K562 (cell line): ENCODE data around the gene SPINT3. TPM values are rescaled to one million over a fixed set of nuclear protein-coding genes. Genes with fewer than 3 reads are reported as not detected.

Experiments
- ATAC-seq: fragments of 200-7000 bp; cut with Tn5 transposase; 3 replicates; pipeline ENCODE4 v1.9.1; 2020; ENCODE audit warnings: moderate library complexity
- BruUV-seq: library from RNA; stranded (reverse); fragments of 400-500 nt; replicated peaks from 2 replicates; lab custom pipeline; 2021; lab: Mats Ljungman, UMichigan
- CTCF ChIA-PET: fragments of 300-600 bp; formaldehyde crosslinking; extraction: SDS; loops from one replicate; lab custom pipeline; 2021; ENCODE audit warnings: low intra/inter-chr PET ratio; lab: Yijun Ruan, JAX
- POLR2A ChIA-PET: fragments of 300-600, 350-650 bp; sonication (Branson Sonifier 250); formaldehyde crosslinking; extraction: SDS; loops from one replicate; lab custom pipeline; 2021; ENCODE audit warnings: antibody characterized with exemption, inconsistent platforms; lab: Yijun Ruan, JAX
- DNase-seq, 4 experiments: peaks; one replicate each; pipeline versions ENCODE4 v3.0.0 to v3.0.0-alpha.2; 2011 to 2018; ENCODE audit warnings: low spot score in 3 of 4, mixed read lengths in 3 of 4; ENCODE audit errors: extremely low read depth in 1 of 4
- FAIRE-seq: peaks from 2 replicates; lab custom pipeline; 2011; peaks lifted over from hg19 to GRCh38; lab: Jason Lieb, UNC
- H2AFZ ChIP-seq: 2 replicates; pipeline ENCODE4 v1.6.0; 2011; ENCODE audit warnings: low read depth, low read length, control low read depth, inconsistent platforms
- H3K27ac ChIP-seq: fragments of 200-600 bp; 3 replicates; pipeline ENCODE4 v1.8.0; 2011; ENCODE audit warnings: low read depth, mild to moderate bottlenecking, control low read depth, inconsistent platforms, low read length, moderate library complexity, mixed read lengths; ENCODE audit errors: extremely low read depth
- H3K27me3 ChIP-seq, 2 experiments: fragments of 300-600 bp in 1 of 2; 2 replicates in 1 of 2; 3 replicates in 1 of 2; pipeline versions ENCODE4 v1.6.0 to v1.8.0; 2011; ENCODE audit warnings: inconsistent platforms in 2 of 2, low read length in 2 of 2, mild to moderate bottlenecking in 1 of 2, mixed read lengths in 1 of 2, moderate library complexity in 1 of 2; ENCODE audit not compliant: control insufficient read depth in 2 of 2, insufficient read depth in 2 of 2
- H3K36me3 ChIP-seq: fragments of 300-600 bp; 3 replicates; pipeline ENCODE4 v1.8.0; 2011; ENCODE audit warnings: mild to moderate bottlenecking, low read length, inconsistent platforms; ENCODE audit not compliant: control insufficient read depth, insufficient read depth
- H3K4me1 ChIP-seq, 2 experiments: fragments of 200-600 bp in 1 of 2; replicated peaks in 1 of 2; 2 replicates in 1 of 2; 3 replicates in 1 of 2; pipeline versions ENCODE4 v1.5.1 to v1.8.0; 2011; ENCODE audit warnings: inconsistent platforms in 2 of 2, low read length in 2 of 2, mild to moderate bottlenecking in 1 of 2, mixed read lengths in 1 of 2, moderate library complexity in 1 of 2; ENCODE audit not compliant: control insufficient read depth in 2 of 2, insufficient read depth in 2 of 2
- H3K4me2 ChIP-seq: 2 replicates; pipeline ENCODE4 v1.6.1; 2011; ENCODE audit warnings: low read length, control low read depth, inconsistent platforms, mixed read lengths; ENCODE audit not compliant: insufficient read depth
- H3K4me3 ChIP-seq: fragments of 200-600 bp; sonication (generic), shearing (Covaris generic); 2 replicates; pipeline ENCODE4 v1.5.1; 2016; ENCODE audit warnings: control low read depth, inconsistent platforms
- H3K79me2 ChIP-seq: fragments of 200-600 bp; 3 replicates; pipeline ENCODE4 v1.8.0; 2011; ENCODE audit warnings: low read length, inconsistent platforms; ENCODE audit not compliant: control insufficient read depth, insufficient read depth
- H3K9ac ChIP-seq, 2 experiments: 2 replicates each; pipeline versions ENCODE4 v1.6.0 to v1.6.1; 2011; ENCODE audit warnings: low read depth in 2 of 2, low read length in 2 of 2, control low read depth in 1 of 2, inconsistent platforms in 1 of 2, mild to moderate bottlenecking in 1 of 2, mixed read lengths in 1 of 2; ENCODE audit not compliant: insufficient read depth in 1 of 2
- H3K9me1 ChIP-seq: one replicate; pipeline ENCODE4 v1.6.0; 2011; ENCODE audit warnings: inconsistent platforms, mild to moderate bottlenecking, low read length, moderate library complexity; ENCODE audit not compliant: control insufficient read depth, insufficient read depth
- H3K9me3 ChIP-seq: replicated peaks from 2 replicates; pipeline ENCODE4 v1.5.1; 2011; ENCODE audit warnings: low read depth, low read length, inconsistent platforms; ENCODE audit not compliant: control insufficient read depth, insufficient read depth
- H4K20me1 ChIP-seq: replicated peaks from 2 replicates; pipeline ENCODE4 v1.6.1; 2011; ENCODE audit warnings: low read length, inconsistent platforms, mixed read lengths; ENCODE audit not compliant: control insufficient read depth, insufficient read depth
- CEBPB ChIP-seq: fragments of 450-650 bp; IDR thresholded peaks from 2 replicates; pipeline ENCODE4 v1.6.1; 2016; ENCODE audit warnings: missing genetic modification characterization, missing compliant biosample characterization
- CEBPG ChIP-seq, 3 experiments: fragments of 200-800 bp in 1 of 3; sonication (Bioruptor generic) in 1 of 3; sonication (generic) in 1 of 3; formaldehyde crosslinking in 1 of 3; IDR thresholded peaks in 2 of 3; conservative IDR thresholded peaks in 1 of 3; 2 replicates each; pipeline versions ENCODE4 v1.6.1 to v1.8.0; 2016 to 2022; ENCODE audit warnings: missing compliant biosample characterization in 2 of 3, missing genetic modification characterization in 2 of 3, mild to moderate bottlenecking in 1 of 3, missing genetic modification reagents in 1 of 3
- RBM34 ChIP-seq: fragments of 200-400 bp; formaldehyde crosslinking; IDR thresholded peaks from 2 replicates; pipeline ENCODE4 v1.6.1; 2018; ENCODE audit warnings: low read length, borderline replicate concordance; ENCODE audit not compliant: insufficient read depth
- ZBTB17 ChIP-seq: fragments of 450-650 bp; formaldehyde crosslinking; IDR thresholded peaks from 2 replicates; pipeline ENCODE4 v1.4.0; 2020; ENCODE audit warnings: mild to moderate bottlenecking
- ZNF518B ChIP-seq: fragments of 250-450 bp; sonication (Bioruptor Pico); IDR thresholded peaks from 2 replicates; pipeline ENCODE4 v1.5.0; 2021; ENCODE audit warnings: mild to moderate bottlenecking, moderate library complexity
- ZNF740 ChIP-seq, 3 experiments: fragments of 200-800 bp in 1 of 3; sonication (Bioruptor generic) in 1 of 3; sonication (generic) in 1 of 3; formaldehyde crosslinking in 1 of 3; IDR thresholded peaks; 2 replicates each; pipeline versions ENCODE4 v1.6.1 to v1.8.0; 2016 to 2022; ENCODE audit warnings: mild to moderate bottlenecking in 2 of 3, missing compliant biosample characterization in 2 of 3, missing genetic modification characterization in 2 of 3, missing genetic modification reagents in 1 of 3
- WGBS: fragments of 100-300 bp; shearing (Covaris generic); methylation state at CpG from one replicate; pipeline ENCODE4 v1.1.6; 2016; ENCODE audit warnings: low coverage, mixed read lengths; ENCODE audit not compliant: insufficient coverage; ENCODE audit errors: missing lambda C conversion rate; 5-methylcytosine and 5-hydroxymethylcytosine counted together
- in situ Hi-C: fragments of 300-500 bp; cut with MboI; formaldehyde crosslinking; loops from 4 replicates; pipeline ENCODE4 v1.15.0; 2018; ENCODE audit warnings: inconsistent platforms, mixed read lengths
- intact Hi-C: fragments of 100-400 bp; cut with micrococcal nuclease; formaldehyde crosslinking; loops from 2 replicates; pipeline ENCODE4 v1.14.2; 2022
- polyA plus RNA-seq, 8 experiments: library from polyadenylated mRNA; depleted of rRNA in 4 of 8; stranded (reverse) in 5 of 8; unstranded in 3 of 8; fragments of >200 nt; fragmentation: Nextera tagmentation in 2 of 8; fragmentation: Illumina TruSeq in 1 of 8; extraction: Ambion mirVana in 2 of 8; extraction: Trizol in 1 of 8; gene quantifications; 2 replicates each; pipeline versions ENCODE4 v1.2.1 to v1.2.3, GENCODE V29; 2011 to 2014; ENCODE audit warnings: inconsistent platforms in 1 of 8, missing spikeins in 1 of 8
- total RNA-seq, 7 experiments: library from RNA; depleted of rRNA in 6 of 7; stranded (reverse); fragments of >200 nt in 6 of 7; fragmentation: Illumina TruSeq in 2 of 7; extraction: Trizol in 2 of 7; gene quantifications; 2 replicates each; pipeline versions ENCODE4 v1.2.1 to v1.2.3, GENCODE V29; 2011 to 2021; ENCODE audit warnings: low replicate concordance in 1 of 7

The SPINT3 gene
- total and polyA plus RNA-seq, 9 of the 15 experiments (the other 6 are each of a cell fraction or from before 2014, with no cell fraction given), result not detected

GRCh38 chr20:45545351-45545750 is 29.9 kb upstream of the SPINT3 start (continued):
- no peak for TF ChIP-seq ZBTB17 (CRISPR knock-in tag)

- Histone ChIP-seq H3K9ac (no peak within 1 kb of the TSS), H3K9me1 (no peaks in the 10 kb centered on the region), H3K4me3 (no peak within 1 kb of the TSS), H3K27ac (no peak within 1 kb of the TSS), H3K4me2 (no peak within 1 kb of the TSS), H3K9me3 (no peaks in the 10 kb centered on the region), H3K27me3 (peaks cover 0 to 4% of the 10 kb centered on the region in 2 experiments; a peak in 1 of 5 replicates), H4K20me1 (no peaks in the 10 kb centered on the region), H2AFZ (no peak within 1 kb of the TSS), H3K36me3 (no peaks in the 10 kb centered on the region), H3K4me1 (no peaks in the 10 kb centered on the region), H3K79me2 (no peaks in the 10 kb centered on the region)
- CTCF ChIA-PET, result no interaction called here
- in situ Hi-C loops (no loop called here), intact Hi-C loops (no loop called here)
- FAIRE-seq (no peak), ATAC-seq (no peak), DNase-seq (no peak)
- TF ChIP-seq ZNF740 (CRISPR knock-in tag; IDR thresholded peaks at IDR 0.05) (no peak), ZNF740 (tag; IDR thresholded peaks at IDR 0.05) (no peak), RBM34 (no peak), CEBPB (no peak), ZNF518B (CRISPR knock-in tag) (no peak), CEBPG (CRISPR knock-in tag; IDR thresholded peaks at IDR 0.05) (no peak), CEBPG (tag; conservative IDR thresholded peaks at IDR 0.05 in 1 of 2, IDR thresholded peaks at IDR 0.05 in 1 of 2) (no peak)
- BruUV-seq, result no TSS peak
- POLR2A ChIA-PET, result interaction anchor here (0.7 kb wide), 1 partner anchor 15 kb away, joined by 3 read pairs; no protein-coding TSS in a partner anchor
- WGBS, result 0% methylated on average over 2 of the region's 2 CpGs
Observed at GRCh38 chr20:45539382-45539781, 24.0 kb upstream of the SPINT3 start, which contains the start of gene WFDC6. WFDC6 (minus strand) TSS chr20:45539482; CDS start chr20:45539407, 75 bp downstream.
